Islet of Langerhans (tissue), 1 donor: ENCODE data around the gene ATAD3A.
"Not testable (repeated sequence)": the region's sequence is repeated elsewhere in the genome, so short reads cannot be mapped to it uniquely, and the experiment has no call there.

Source experiments
- FAIRE-seq: peaks from one replicate; lab custom pipeline; 2011; peaks lifted over from hg19 to GRCh38; lab: Jason Lieb, UNC

ATAD3A gene

DNA sequence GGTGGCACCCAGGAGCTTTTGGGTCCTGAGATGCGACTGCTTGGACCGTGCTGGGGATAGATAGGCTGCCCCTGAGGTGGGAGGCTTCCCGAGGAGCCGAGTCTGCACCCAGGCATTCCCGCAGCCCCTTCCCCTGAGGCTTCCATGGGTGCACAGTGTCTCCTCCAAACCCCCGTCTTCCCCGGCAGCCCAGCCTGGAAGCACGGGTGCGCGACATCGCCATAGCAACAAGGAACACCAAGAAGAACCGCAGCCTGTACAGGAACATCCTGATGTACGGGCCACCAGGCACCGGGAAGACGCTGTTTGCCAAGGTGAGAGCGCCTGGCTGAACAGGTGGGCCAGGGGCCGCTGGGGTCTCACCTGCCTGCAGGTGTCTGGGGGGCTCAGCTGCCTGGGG, 11.7 kb downstream of the ATAD3A start:
- not testable (repeated sequence) for FAIRE-seq

DNA sequence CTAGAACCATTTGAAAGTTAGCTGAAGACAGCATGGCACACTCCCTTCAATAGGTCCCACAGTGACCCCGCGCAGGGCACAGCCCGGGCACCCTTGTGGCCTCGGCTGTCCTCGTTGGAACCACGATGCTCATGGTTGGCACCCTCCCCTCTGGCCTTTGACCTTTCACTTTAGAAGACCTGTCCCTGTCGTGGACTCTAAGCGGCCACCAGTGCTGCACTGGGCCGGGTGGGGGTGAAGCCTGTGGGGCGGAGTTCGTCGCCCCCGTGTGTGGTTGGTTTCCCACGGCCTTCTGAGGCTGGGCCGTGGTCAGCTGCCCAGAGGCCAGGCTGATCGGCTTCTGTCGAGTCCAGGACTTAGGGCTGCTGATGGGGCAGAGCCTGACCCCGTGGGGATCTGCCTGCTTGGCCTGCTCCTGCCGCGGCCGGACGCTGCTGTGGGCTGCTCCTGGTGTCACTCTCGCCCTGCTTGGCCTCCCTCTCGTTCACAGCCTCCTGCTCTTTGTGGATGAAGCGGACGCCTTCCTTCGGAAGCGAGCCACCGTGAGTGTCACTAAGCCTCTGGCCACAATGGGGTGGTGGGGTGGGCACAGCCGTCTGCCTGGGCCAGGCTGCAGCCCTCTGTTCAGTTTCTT, 12.9 kb downstream of the ATAD3A start:
- not testable (repeated sequence) for FAIRE-seq

DNA sequence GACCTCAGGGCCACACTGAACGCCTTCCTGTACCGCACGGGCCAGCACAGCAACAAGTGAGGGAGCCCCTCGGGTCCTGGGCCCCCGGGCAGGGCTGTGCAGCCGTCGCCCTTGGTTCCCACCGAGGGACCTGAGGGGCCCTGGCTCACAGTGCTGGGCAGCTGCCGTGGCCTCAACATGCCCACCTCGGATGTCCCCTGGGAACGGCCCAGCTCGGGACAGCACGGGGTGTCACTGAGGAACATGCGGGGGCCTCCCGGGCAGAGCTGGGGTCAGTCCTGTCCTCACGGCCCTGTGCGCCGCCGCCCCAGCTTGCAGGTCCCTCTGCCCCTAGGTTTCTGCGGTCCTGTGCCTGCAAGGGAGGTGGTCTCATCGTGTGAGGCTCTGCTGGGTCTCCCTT, 14.5 kb downstream of the ATAD3A start:
- not testable (repeated sequence) for FAIRE-seq

DNA sequence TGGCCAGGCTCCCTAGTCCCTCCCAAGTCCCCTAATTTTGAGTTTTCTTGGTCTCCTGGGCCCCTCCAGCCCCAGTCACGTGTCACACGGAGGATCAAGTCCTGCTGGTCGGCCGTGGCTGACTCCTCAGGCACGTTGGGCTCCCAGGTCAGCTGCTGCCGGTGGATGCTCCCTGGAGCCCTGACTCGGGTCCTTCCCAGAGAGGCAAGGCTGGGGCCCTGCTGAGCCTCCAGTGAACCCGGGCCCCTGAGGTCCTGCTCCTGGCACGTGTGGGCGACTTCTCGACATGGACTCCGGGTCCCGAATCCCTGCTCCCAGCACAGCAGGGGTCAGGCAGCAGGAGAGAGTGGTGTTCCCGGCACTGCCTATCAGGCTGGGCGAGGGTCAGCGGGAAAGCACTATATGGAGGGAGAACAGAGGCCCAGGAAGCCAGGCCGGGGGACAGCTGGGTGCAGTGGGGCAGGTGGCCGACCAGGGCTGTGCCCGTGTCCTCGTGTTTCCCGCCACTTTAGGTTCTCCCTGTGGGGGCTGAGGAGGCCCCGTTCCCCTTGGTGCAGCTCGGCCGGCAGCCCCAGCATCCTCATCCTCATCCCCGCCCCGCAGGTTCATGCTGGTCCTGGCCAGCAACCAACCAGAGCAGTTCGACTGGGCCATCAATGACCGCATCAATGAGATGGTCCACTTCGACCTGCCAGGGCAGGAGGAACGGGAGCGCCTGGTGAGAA, 15.3 kb downstream of the ATAD3A start:
- FAIRE-seq, result no peak

DNA sequence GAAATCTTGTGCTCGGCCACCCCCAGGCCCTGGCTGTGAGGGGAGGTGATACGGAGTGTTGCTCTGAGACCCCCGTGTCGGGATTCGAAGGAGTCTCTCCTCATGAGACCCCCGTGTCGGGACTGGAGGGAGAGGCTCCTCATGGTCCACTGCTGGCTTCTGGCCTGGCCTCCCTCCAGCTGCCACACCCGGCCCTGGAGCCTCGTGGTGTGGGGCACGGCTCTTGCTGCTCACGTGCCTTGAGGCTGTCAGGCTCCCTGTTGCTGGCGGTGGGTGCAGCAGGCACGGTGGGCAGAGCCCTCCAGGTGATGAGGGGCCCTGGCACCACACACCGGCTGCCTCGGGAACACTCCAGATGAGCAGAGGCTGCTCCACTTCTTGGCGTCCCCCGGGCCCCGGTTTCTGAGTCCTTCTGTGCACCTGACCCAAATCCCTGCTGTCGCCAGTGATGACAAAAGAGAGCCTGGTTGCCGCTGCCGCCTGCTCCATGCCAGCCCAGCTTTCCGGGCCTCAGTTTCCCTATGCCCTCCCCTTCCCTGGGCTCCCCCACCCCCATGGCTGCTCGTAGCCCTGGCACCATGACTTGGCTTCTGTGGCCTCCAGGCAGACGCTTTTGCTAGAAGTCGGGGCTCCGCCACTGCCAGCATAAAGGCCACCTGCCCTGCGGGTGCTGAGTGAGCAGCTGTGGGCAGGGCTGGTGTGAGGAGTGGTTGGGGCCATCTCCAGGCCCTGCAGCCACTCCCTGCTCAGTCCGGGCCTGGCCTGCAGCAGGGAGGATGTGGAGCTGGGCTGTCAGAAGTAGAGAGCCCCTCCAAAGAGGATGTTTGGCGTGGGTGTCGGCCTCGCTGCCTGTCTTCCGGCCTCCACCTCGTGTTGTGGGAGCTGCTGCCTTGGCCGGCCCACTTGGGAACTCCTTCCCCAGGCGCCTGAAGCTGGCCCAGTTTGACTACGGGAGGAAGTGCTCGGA, 16.6 kb downstream of the ATAD3A start:
- no peak for FAIRE-seq

DNA sequence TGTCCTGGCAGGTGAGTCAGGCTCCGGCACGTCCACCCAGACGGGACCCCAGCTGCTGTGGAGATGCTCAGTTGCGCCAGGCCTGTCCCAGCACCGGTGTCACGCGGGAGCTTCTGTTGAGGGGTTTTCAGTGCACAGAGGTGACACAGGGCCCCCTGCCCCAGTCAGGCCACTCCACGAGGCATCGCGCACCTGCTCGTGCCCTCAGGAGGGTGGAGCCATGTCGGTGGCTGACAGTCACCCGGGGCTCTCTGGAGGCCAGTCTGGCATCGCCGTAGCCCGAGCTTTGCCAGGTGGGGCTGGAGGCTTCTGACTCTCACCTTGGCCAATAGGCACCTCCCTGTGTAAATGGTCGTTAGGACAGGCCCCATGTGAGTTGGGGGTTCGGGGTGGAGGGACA, 17.4 kb downstream of the ATAD3A start:
- no peak for FAIRE-seq

DNA sequence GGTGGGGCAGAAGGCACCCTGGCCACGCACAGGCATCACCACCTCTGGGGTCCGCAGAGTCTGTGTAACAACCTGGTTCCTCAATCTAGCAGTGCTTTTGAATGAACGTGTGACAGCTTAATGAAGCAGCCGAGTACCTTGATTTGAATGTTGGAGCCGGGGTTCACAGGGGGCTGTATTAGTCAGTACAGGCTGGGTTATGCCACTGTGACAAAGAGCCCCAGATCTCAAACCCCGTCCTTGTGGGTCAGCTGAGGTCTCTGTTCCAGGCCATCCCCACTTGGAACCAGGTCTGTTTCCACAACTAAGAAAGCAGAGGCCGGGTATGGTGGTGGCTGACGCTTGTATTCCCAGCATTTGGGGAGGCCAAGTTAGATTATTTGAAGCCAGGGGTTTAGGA, 18.0 kb downstream of the ATAD3A start:
- FAIRE-seq, result no peak

DNA sequence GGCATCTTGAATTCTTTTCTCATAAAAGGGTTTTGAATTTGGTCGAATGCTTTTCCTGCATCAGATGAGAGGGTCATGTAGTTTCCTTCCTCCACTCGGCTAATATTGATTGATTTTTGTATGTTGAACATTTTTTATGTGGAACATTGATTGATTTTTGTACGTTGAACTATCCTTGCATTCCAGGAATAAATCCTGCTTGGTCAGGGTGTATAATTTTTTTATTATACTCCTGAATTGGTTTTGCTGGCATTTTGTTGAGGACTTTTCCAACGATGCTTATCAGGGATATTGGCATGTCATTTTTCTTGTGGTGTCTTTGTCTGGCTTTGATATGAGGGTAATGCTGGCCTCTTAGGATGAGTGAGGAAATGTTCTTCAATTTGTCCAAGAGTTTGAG, 20.0 kb downstream of the ATAD3A start:
- no peak for FAIRE-seq

DNA sequence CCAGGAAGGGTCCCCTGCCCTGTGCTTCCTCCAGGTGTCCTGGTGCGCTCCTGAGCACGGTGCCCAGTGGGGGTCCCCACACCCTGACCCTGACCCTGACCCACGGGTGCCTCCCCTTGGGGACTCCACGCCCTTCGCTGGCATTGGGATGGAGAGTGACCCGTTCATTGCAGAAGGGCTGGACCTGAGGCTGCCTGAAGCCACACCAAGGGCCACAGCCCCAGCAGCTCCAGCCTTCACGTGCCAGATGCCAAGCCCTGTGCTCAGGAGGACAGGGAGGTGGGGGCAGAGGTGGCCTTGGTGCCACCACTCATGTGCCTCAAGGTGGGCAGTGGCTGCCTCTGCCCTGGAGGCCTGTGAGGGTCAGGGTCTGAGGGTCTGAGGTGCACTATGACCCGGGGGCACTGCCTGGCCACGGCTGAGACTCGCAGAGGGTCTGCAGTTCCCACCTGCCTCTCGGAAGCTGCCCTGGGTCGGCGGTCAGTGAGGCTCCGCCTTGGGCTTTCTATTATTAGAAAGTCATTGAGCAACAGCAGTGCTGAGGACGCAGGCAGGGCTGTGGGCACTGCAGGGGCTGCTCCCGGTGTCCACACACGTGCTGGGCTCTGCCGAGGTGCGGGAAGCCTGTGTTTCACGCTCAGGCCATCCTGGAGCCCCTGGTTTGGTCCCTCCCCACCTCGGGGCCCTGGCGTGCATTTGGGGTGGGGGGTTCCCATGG, 21.4 kb downstream of the ATAD3A start:
- FAIRE-seq, result not testable (repeated sequence)

DNA sequence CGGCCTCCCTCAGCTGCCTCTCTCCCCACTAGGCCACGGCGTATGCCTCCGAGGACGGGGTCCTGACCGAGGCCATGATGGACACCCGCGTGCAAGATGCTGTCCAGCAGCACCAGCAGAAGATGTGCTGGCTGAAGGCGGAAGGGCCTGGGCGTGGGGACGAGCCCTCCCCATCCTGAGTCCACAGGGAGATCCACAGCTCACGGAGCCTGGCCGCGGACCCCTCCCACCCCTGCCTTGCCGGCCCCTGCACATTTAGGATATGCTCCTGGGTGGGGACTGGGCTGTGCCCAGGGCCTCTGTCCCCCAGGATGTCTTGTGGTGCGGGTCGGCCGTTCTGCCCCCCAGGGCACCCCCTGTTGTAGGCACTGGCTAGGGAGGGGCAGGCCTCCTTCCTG, 21.9 kb downstream of the ATAD3A start:
- FAIRE-seq, result not testable (repeated sequence)

DNA sequence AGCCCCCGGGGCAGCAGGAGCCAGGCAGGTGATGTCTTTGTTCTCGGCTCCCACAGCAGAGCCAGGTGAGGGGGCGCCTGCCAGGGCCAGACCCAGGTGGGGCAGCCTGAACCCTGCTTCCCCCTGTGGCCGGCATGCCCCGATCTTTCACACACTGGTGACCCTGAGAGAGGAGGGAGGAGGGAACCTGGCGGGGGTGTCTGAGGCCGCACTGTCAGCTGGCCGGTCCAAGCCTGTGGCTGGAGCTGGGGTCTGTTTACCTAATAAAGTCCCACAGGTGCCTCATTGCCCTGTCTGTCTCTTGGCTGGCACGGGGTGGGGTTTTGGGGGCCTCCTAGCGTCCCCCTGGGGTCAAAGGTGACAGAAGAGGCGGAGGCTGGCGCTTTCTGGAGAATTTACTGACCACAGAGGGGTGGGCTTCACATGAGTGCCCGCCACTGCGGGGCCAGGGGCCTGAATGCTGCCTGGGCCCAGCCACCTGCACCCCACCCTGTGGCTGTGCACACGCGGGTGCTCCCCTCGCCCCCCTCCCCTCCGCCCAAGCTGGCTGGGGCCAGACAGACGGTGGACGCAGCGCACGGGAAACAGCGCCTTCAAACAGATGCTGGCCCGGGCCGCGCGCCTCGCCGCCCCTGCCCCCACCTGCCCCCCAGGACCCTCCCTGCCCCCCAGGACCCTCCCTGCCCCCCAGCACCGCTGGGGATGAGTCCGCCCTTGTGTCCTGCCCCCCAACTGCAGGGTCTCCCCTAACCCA, 22.6 kb downstream of the ATAD3A start:
- no peak for FAIRE-seq

DNA sequence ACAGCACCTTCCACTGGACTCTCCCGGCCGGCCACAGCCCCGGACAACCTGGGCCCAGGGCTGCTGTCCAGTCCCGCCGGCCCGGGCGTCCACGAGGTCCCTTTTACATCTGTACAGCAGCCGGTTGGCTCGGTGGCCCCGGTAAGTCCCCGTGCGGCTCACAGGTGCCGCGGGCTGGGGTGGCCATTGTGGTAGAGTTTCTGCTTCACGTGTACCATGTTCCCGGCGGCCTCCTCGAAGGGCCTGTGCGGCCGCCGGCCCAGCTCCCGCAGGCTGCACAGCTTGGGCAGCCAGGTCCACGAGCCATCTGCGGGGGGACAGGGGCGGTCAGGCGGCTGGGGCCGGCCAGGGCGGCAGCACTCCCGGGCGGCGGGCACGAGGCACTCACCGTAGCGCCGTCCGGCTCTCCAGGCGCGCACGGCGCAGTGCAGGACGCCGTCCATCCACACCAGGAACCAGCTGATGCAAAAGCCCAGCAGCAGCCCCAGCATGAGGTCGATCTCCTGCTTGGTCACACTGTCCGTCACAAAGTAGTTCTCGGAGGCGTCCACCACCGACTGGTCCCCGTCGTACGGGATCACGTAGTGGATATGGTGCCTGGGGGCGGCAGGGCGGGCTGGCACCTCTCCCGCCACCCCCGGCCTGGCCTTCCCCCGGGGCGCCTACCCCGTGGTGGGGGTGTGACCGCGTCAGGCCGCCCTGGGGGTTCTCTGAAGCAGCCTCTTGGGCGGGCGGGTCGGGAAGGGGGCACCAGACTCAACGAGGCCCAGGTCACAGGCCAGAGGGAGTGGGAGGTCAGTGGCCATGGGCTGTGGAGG, 23.4 kb downstream of the ATAD3A start:
- FAIRE-seq, result no peak

DNA sequence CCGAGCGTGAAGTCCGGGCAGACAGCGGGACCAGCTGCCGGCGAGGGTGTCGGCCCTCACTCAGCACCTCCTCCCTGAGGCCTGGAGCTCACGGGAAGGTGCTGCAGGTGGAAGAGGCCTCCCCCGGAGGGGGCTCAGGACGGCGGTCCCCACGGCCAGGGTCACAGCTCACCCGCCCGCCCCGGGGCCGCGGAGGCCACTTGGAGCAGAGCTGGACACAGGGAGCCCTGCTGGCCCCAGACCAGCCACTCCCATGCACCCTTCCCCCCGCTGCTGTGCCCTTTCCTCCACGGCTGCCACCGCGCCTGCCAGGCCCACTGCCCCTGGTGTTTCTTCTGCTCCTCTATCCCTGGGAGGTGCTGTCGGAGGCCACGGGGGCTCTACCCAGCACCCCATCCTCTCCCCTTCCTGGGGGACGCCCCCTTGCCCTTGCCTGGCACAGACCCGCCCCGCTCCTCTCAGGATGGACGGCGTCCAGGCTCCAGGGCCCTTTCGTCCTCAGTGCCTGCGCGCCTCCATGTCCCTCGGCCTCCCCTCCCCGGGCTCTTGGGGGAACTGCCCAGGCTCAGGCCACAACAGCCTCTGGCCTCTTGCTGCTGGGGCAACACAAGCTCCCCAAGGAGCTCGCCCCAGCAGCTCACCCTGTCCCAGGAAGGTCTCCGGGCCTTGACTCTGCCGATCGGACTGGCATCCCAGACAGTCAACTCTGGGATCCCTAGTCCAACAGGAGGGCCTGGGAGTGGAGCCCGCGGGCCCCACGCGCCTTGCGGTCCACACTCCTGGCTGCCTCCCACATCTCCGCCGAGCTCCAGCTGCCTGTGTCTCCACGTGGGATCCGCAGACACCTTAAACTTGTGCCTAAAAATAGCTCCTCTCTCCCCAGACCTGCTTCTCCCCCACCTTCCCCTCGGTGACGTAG, 24.3 kb downstream of the ATAD3A start:
- FAIRE-seq, result no peak

DNA sequence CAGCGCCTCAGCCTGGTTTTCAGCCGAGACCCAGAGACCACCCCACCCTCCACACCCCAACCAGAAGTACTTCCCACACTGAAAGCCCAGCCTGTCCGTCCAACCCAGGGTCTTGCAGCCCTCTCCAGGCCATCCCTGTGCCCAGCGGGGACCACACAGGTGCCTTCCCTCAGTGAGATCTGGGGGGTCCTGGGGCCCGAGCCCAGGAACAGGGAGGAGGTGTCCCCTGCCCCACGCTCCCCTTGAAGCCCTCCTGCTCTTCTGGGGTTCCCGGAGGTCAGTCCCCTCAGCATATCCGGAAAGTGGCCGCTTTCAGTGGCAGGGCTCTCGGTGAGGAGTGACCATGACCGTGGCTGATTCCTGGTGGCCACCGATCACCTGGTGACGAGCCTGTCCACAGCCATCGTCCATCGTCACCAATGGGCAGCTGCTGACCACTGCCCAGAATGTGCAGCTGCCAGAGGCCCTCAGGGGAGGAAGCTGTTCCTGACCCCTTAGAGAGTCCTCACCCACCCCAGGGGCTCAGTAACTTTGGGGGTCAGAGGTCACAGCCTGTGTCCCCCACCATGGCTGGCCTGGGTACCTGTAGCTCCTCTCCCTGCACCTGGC, 25.1 kb downstream of the ATAD3A start:
- no peak for FAIRE-seq

DNA sequence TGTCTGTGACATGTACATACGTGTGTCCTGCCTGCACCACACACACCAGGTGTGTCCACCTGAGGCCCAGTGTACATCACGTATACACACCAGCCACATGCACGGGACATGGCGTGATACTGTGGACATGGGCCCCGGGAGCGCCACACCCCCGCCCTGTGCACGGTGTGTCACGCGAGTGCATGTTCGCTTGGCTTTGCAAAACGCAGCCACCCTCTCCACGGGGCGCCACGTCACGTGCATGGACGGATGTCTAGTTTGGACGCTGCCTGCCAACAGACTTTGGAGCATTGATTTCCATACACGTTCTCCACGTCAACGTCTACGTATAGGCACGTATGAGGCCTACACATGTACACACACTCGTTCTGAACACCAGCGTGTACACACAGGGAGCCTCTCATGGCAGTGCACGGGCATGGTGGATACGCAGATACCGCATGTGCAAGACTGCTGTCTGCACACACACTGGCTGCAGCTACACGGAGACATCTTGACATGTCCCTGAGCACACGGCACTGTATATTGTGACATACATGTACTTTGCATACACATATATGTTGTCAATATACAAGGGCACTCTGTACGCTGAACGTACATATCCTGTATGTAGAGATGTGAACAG, 25.8 kb downstream of the ATAD3A start:
- no peak for FAIRE-seq

DNA sequence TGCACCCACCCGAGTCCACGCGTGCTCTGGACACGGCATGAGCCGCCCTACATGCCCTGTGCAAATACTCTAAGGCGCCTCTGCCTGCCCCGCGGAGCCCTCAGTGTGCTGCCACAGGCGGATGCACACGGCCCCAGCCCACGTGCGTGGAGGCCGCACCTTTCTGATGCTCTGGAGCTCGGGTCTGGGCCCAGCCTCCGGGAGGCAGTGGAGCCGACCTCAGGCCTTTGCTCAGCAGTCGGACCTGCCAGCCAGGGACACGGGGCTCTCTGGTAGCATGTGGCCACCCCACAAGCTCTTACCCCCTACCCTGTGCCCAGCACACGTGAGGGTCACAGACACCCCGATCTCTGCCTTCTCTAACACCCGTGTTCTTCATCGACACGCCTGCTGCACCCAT, 26.4 kb downstream of the ATAD3A start:
- no peak for FAIRE-seq

DNA sequence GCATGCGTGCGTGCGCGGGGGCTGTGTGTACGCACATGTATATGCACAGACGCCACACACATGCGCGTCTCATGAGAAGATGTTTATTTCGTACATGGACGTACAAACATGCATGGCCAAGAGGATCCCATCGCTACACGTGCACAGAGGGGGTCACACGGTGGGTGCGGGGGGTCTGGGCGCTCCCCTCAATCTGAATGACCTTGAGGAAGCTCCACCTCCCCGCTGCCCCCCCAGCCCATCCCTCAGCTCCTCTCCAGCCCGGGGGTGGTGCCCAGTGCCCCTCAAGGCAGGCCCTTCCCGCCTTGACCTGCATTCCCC, 27.0 kb downstream of the ATAD3A start:
- no peak for FAIRE-seq

DNA sequence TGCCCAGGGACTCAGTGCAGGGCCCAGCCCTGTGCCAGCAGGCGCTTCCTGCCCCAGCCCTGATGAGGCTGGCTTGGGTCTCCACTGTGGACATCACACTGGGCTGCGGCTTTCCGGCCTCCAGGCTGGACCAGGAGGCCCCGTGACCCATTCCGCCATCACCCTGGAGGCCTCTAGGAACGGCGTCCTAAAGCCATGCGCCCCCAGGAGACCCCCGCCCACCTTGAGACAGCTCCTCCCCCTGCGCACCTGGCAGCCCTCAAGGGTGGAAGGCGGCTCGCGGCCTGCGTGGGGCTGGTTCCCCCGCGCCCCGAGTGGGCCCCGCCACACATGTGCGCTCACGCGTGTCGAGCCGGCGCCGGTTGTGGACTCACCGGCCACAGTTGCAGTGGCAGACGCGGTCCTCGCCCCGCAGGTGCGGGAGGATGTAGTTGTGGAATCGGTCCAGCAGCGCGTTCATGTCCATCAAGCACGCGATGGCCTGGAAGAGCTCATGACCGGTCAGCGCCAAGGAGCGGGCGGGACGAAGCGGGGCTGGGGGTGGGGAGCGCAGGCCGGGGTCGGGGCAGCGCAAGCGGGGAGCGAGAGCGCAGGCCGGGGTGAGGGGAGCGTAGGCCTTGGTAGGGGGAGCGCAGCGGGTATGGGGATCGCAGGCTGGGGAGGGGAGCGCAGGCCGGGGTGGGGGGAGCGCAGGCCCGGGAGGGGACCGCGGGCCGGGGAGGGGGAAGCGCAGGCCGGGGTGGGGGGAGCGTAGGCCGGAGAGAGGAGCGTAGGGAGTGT, 27.5 kb downstream of the ATAD3A start:
- no peak for FAIRE-seq
